Measurements from ENCODE around the gene FITM1.

Gene FITM1

DNA sequence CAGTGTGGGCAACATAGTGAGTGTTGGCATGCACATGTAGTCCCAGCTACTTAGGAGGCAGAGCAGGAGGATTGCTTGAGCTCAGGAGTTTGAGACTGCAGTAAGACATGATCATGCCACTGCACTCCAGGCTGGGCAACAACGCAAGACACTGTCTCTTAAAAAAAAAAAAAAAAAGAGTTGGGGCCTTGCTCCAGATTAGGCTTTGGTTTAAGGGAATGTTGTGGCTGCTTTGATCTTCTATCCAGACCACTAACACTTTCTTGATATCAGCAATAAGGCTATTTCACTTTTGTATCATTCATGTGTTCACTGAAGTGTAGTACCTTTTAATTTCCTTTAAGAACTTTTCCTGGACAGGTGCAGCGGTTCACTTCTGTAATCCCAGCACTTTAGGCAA is 2.8 kb upstream of the FITM1 start:
- H3K36me3 ChIP-seq, result peaks cover 7% of the 10 kb centered on the region
- no peak for DNase-seq
- H3K9me3 ChIP-seq (ENCODE audit: severe bottlenecking), result no peaks in the 10 kb centered on the region
- TF ChIP-seq, protein P1, sequence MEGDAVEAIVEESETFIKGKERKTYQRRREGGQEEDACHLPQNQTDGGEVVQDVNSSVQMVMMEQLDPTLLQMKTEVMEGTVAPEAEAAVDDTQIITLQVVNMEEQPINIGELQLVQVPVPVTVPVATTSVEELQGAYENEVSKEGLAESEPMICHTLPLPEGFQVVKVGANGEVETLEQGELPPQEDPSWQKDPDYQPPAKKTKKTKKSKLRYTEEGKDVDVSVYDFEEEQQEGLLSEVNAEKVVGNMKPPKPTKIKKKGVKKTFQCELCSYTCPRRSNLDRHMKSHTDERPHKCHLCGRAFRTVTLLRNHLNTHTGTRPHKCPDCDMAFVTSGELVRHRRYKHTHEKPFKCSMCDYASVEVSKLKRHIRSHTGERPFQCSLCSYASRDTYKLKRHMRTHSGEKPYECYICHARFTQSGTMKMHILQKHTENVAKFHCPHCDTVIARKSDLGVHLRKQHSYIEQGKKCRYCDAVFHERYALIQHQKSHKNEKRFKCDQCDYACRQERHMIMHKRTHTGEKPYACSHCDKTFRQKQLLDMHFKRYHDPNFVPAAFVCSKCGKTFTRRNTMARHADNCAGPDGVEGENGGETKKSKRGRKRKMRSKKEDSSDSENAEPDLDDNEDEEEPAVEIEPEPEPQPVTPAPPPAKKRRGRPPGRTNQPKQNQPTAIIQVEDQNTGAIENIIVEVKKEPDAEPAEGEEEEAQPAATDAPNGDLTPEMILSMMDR (IDR thresholded peaks at IDR 0.05; ENCODE audit: low read depth, low read length), result no peak
- no peaks in the 10 kb centered on the region for H3K27me3 ChIP-seq (ENCODE audit: insufficient read depth, low read depth, severe bottlenecking)
- no peak overlapping the region for H3K4me3 ChIP-seq (ENCODE audit: low read depth, low read length)
- H3K27ac ChIP-seq, result no peak overlapping the region

DNA sequence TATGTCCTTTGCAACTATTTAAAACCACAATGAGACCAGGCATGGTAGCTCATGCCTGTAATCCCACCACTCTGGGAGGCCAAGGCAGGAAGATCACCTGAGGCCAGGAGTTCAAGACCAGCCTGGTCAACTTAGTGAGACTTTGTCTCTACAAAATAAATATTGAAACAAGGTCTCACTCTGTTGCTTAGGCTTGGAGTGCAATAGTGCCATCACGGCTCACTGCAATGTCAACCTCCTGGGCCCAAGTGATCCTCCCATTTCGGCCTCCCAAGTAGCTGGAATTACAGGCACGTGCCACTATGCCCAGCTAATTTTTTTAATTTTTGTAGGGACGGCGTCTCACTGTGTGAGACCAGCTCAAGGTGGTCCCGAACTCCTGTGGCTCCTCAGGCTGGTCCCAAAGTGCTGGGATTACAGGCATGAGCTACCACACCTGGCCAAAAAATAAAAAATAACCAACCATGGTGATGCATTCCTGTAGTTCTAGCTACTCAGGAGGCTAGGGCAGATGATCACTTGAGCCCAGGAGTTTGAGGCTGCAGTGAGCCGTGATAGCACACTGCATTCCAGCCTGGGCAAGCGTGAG is 955 bp upstream of the FITM1 start:
- H3K27me3 ChIP-seq (ENCODE audit: insufficient read depth, low read depth, severe bottlenecking), result no peaks in the 10 kb centered on the region
- no peak for DNase-seq
- TF ChIP-seq, protein P1 (IDR thresholded peaks at IDR 0.05; ENCODE audit: low read depth, low read length), result no peak
- H3K4me3 ChIP-seq (ENCODE audit: low read depth, low read length), result no peak overlapping the region
- no peaks in the 10 kb centered on the region for H3K9me3 ChIP-seq (ENCODE audit: severe bottlenecking)
- H3K27ac ChIP-seq, result no peak overlapping the region
- H3K36me3 ChIP-seq, result no peaks in the 10 kb centered on the region

DNA sequence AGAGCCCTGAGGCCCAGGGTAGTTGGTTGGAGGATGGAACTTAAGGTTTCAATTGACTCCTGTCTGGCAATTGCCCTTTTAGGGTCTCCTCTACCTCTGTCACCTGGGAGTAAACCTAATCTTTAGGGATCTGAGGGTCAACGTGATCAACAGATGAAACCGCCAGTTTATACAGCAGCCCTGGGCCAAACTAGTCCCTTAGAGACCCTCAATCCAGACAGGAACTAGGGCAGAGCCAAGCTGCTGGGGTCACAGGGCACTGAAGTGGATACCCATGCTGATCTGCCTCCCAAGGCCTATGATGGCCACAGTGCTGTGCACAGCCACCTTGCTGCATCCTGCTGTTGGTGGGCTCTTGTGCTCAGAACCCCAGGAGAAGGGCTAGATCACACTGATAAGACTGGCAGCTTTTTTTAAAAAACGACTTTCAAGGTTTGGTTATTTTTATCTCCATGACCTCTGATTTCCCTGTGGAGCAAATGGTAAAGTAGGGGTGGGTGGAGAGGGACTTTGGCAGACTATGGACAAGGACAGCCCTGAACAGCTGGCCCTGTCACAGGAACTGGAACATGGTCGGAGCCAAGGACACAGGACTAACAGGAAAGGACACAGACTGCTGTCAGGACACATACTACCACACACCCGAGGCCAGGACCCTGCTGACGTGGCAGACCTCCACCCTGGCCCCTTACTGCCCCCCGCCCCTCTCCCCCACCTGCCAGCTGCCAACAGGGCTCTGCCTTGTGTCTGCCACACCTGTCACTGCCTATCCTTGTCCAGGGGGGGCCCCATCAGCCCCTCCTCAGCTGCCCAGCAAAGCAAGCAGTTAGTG is 474 bp downstream of the FITM1 start:
- H3K27me3 ChIP-seq (ENCODE audit: insufficient read depth, low read depth, severe bottlenecking), result no peaks in the 10 kb centered on the region
- no peak overlapping the region for H3K4me3 ChIP-seq (ENCODE audit: low read depth, low read length)
- no peak overlapping the region for H3K27ac ChIP-seq
- H3K9me3 ChIP-seq (ENCODE audit: severe bottlenecking), result no peaks in the 10 kb centered on the region
- TF ChIP-seq, protein P1 (IDR thresholded peaks at IDR 0.05; ENCODE audit: low read depth, low read length), result no peak
- DNase-seq, result no peak
- H3K36me3 ChIP-seq, result no peaks in the 10 kb centered on the region

DNA sequence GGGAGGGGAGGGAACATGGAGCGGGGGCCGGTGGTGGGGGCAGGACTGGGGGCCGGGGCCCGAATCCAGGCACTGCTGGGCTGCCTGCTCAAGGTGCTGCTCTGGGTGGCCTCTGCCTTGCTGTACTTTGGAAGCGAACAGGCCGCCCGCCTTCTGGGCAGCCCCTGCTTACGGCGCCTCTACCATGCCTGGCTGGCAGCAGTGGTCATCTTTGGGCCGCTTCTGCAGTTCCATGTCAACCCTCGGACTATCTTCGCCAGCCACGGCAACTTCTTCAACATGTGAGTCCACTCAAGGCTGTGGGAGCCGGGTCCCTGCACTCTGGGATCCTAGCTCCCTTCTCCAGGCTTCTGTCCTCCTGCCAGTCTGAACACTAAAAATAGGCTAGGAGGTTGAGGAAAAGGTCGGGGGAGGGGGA is 1.1 kb downstream of the FITM1 start:
- DNase-seq, result no peak
- H3K9me3 ChIP-seq (ENCODE audit: severe bottlenecking), result no peaks in the 10 kb centered on the region
- no peak overlapping the region for H3K27ac ChIP-seq

DNA sequence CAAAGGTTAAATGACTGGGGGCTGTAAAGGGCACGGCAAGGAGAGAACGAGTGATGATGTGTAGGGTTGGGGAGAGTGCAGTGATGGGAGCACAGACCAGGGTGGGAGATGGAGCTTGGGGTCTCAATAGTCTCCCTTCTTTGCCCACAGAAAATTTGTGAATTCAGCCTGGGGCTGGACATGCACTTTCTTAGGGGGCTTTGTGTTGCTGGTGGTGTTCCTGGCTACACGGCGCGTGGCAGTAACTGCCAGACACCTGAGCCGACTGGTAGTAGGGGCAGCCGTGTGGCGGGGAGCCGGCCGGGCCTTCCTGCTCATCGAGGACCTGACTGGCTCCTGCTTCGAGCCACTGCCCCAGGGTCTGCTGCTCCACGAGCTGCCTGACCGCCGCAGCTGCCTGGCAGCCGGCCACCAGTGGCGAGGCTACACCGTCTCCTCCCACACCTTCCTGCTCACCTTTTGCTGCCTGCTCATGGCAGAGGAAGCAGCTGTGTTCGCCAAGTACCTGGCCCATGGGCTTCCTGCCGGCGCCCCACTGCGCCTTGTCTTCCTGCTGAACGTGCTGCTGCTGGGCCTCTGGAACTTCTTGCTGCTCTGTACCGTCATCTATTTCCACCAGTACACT is 1.7 kb downstream of the FITM1 start:
- Histone ChIP-seq H3K27ac (no peak overlapping the region), H3K36me3 (no peaks in the 10 kb centered on the region), H3K9me3 (ENCODE audit: severe bottlenecking) (no peaks in the 10 kb centered on the region), H3K27me3 (ENCODE audit: insufficient read depth, low read depth, severe bottlenecking) (no peaks in the 10 kb centered on the region), H3K4me3 (ENCODE audit: low read depth, low read length) (no peak overlapping the region)
- TF ChIP-seq, protein P1 (IDR thresholded peaks at IDR 0.05; ENCODE audit: low read depth, low read length), result no peak
- no peak for DNase-seq

More for the DNA sequence above, 1.1 kb downstream of the FITM1 start:
- Histone ChIP-seq H3K4me3 (ENCODE audit: low read depth, low read length) (no peak overlapping the region), H3K27me3 (ENCODE audit: insufficient read depth, low read depth, severe bottlenecking) (no peaks in the 10 kb centered on the region), H3K36me3 (no peaks in the 10 kb centered on the region)
- TF ChIP-seq, protein P1 (IDR thresholded peaks at IDR 0.05; ENCODE audit: low read depth, low read length), result no peak

Measured in WERI-Rb-1 (cell line).